ENCODE measurements around the gene C16orf78. TPM values are rescaled to one million over a fixed set of nuclear protein-coding genes. Genes with fewer than 3 reads are reported as not detected.

The C16orf78 gene
- total and polyA plus RNA-seq, 2 of the 8 experiments (the other 6 are each of a cell fraction or from before 2014, with no cell fraction given) = not detected

DNA sequence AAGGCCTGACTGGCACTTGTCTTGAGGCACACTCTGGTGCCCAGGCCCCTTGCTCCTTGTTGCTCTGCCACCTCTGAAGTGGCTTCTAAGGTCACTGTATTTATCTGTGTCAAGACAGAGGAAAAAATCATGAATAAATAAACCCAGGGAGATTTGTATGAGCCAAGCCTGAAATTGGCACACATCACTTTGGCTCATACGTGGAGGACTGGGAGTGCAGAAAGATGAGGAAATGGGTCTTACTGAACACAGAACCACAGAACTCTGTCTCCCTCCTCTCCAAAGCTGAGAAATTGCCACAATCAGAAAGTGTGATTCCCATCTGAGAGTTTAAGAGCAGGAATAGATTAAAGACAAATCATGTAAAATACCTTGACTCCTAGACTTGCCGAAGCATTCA is 27.1 kb upstream of the C16orf78 start:
- no peaks in the 10 kb centered on the region for H3K23me2 ChIP-seq (ENCODE audit: low read depth, low read length)
- ChIA-PET POLR2A (ENCODE audit: partially characterized antibody) (no interaction called here), CTCF (ENCODE audit: partially characterized antibody) (interaction anchor here (0.9 to 5.1 kb wide), 6 partner anchors 9 to 252 kb away, joined by 3 to 67 read pairs (median 24); partner anchors contain the start of gene C16orf78)
- no peak overlapping the region for H3K4ac ChIP-seq (replicated peaks; ENCODE audit: insufficient read length, low read depth, low read length)
- H4K5ac ChIP-seq (ENCODE audit: insufficient read length, low read depth, low read length) = no peak overlapping the region
- H3K9me3 ChIP-seq (ENCODE audit: insufficient read depth in 2 of 2, low read depth in 1 of 2, low read length in 1 of 2) = no peaks in the 10 kb centered on the region
- no peak overlapping the region for H3K14ac ChIP-seq (ENCODE audit: insufficient read length)
- H3K27me3 ChIP-seq (replicated peaks in 1 of 4; ENCODE audit: control insufficient read depth in 3 of 4, extremely low read depth in 1 of 4, insufficient read depth in 3 of 4, low read length in 3 of 4) = no peaks in the 10 kb centered on the region
- no peak overlapping the region for H3K56ac ChIP-seq (replicated peaks; ENCODE audit: insufficient read length, low read depth, low read length)
- no peak overlapping the region for H3K9ac ChIP-seq (replicated peaks in 1 of 4; ENCODE audit: extremely low read depth in 1 of 4, low read depth in 3 of 4, low read length in 3 of 4)
- H3K36me3 ChIP-seq (ENCODE audit: control insufficient read depth in 2 of 4, insufficient read depth in 4 of 4, low read length in 3 of 4) = no peaks in the 10 kb centered on the region
- no peaks in the 10 kb centered on the region for H3K79me1 ChIP-seq (ENCODE audit: low read depth, low read length)
- FAIRE-seq (no peak), DNase-seq (ENCODE audit: low read depth in 1 of 2, low spot score in 2 of 2) (no peak)
- H3K4me3 ChIP-seq (ENCODE audit: extremely low read depth in 1 of 4, insufficient read depth in 2 of 4, low read depth in 3 of 4, low read length in 4 of 4) = no peak overlapping the region
- no peak overlapping the region for H4K8ac ChIP-seq (ENCODE audit: extremely low read depth, insufficient read depth, low read length)
- no peak overlapping the region for H3K27ac ChIP-seq (ENCODE audit: low read depth, low read length)
- no peak overlapping the region for H2BK12ac ChIP-seq (ENCODE audit: low read depth, low read length)
- H2BK20ac ChIP-seq (ENCODE audit: low read length) = no peak overlapping the region
- peaks cover 3 to 4% of the 10 kb centered on the region in 2 experiments for H4K20me1 ChIP-seq (replicated peaks in 1 of 2; ENCODE audit: control insufficient read depth in 1 of 2, insufficient read depth in 2 of 2, low read length in 2 of 2)
- TF ChIP-seq KDM5A (IDR thresholded peaks at IDR 0.05; ENCODE audit: low read length) (no peak), SUZ12 (IDR thresholded peaks at IDR 0.05; ENCODE audit: low read length) (no peak), CHD2 (IDR thresholded peaks at IDR 0.05; ENCODE audit: low read length) (no peak), EGR1 (IDR thresholded peaks at IDR 0.05; ENCODE audit: borderline replicate concordance, low read depth, low read length) (no peak), EZH2 (IDR thresholded peaks at IDR 0.05; ENCODE audit: low read depth, low read length, severe bottlenecking) (no peak), KDM4A (IDR thresholded peaks at IDR 0.05; ENCODE audit: low read depth, low read length, severe bottlenecking) (no peak), SIRT6 (IDR thresholded peaks at IDR 0.05; ENCODE audit: low read length) (no peak), CREB1 (IDR thresholded peaks at IDR 0.05) (no peak), TAF7 (optimal IDR thresholded peaks at IDR 0.05; ENCODE audit: borderline replicate concordance, low read depth, low read length) (no peak)
- H2AFZ ChIP-seq (ENCODE audit: low read length) = no peak overlapping the region
- WGBS, 2 experiments (ENCODE audit: extremely low coverage in 1 of 2, insufficient coverage in 1 of 2, insufficient read length in 1 of 2, insufficient replicate concordance in 2 of 2, low coverage in 1 of 2, low lambda C conversion rate in 2 of 2, missing lambda C conversion rate in 1 of 2) = 88% methylated on average over 2 of the region's 2 CpGs; no CpG with 5 or more reads in 1 of the 2 experiments
- H3K4me1 ChIP-seq (replicated peaks in 1 of 4; ENCODE audit: control insufficient read depth in 3 of 4, insufficient read depth in 4 of 4, low read length in 3 of 4) = peaks cover 0 to 3% (median 0%) of the 10 kb centered on the region in 4 experiments; a peak in 1 of 7 replicates
- no peak overlapping the region for H3K4me2 ChIP-seq (ENCODE audit: insufficient read depth in 1 of 2, low read depth in 2 of 2, low read length in 2 of 2)
- no peak overlapping the region for H3K18ac ChIP-seq (ENCODE audit: extremely low read depth, low read length)
- no peak overlapping the region for H3K23ac ChIP-seq (ENCODE audit: insufficient read length)
- no peak overlapping the region for H2AK5ac ChIP-seq (ENCODE audit: low read depth, low read length)
- H2BK15ac ChIP-seq (ENCODE audit: low read length) = no peak overlapping the region
- no peak overlapping the region for H2BK120ac ChIP-seq (replicated peaks; ENCODE audit: low read depth, low read length)
- H4K91ac ChIP-seq (replicated peaks; ENCODE audit: insufficient read length, low read length) = no peak overlapping the region
- H2BK5ac ChIP-seq (ENCODE audit: low read depth, low read length) = no peak overlapping the region
- H3K79me2 ChIP-seq (ENCODE audit: control insufficient read depth in 1 of 2, insufficient read depth in 2 of 2, low read length in 2 of 2) = no peaks in the 10 kb centered on the region
